DND-41 (cell line): ENCODE measurements around the gene SLC5A11.

Experiments
- EZH2 ChIP-seq: IDR thresholded peaks from 3 replicates; pipeline ENCODE4 v1.6.1; 2012; ENCODE audit warnings: borderline replicate concordance, low read depth, mild to moderate bottlenecking, moderate library complexity, low read length, inconsistent platforms; ENCODE audit not compliant: severe bottlenecking
- TF ChIP-seq, protein P1 (sequence below): IDR thresholded peaks from 2 replicates; pipeline ENCODE4 v1.5.1; 2012; ENCODE audit warnings: borderline replicate concordance, low read length, moderate library complexity, mild to moderate bottlenecking; ENCODE audit not compliant: poor library complexity, severe bottlenecking; ENCODE audit errors: extremely low read depth

DNA sequence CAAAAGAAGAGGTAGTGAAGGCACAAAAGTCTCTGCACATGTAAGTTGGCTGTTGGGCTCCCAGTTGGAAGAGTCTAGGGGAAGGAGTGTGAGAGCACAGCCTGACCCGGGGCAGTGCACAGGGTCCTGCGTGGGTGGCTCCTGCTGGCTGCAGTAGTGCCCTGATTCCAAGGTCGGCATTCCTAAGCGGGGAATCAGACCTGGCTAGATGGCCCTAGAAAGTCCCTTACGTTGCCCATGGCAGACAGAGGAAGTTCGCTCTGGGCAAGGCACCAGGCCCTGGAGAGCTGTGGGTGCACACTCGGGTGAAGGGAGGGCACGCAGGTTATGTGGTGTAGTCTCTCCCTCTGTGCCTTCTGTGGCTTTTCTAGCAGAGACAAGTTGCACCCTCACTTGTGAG, 22.8 kb upstream of the SLC5A11 start:
- TF ChIP-seq, protein P1, sequence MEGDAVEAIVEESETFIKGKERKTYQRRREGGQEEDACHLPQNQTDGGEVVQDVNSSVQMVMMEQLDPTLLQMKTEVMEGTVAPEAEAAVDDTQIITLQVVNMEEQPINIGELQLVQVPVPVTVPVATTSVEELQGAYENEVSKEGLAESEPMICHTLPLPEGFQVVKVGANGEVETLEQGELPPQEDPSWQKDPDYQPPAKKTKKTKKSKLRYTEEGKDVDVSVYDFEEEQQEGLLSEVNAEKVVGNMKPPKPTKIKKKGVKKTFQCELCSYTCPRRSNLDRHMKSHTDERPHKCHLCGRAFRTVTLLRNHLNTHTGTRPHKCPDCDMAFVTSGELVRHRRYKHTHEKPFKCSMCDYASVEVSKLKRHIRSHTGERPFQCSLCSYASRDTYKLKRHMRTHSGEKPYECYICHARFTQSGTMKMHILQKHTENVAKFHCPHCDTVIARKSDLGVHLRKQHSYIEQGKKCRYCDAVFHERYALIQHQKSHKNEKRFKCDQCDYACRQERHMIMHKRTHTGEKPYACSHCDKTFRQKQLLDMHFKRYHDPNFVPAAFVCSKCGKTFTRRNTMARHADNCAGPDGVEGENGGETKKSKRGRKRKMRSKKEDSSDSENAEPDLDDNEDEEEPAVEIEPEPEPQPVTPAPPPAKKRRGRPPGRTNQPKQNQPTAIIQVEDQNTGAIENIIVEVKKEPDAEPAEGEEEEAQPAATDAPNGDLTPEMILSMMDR = no peak
- TF ChIP-seq EZH2 = no peak
